ENCODE data around the gene MS4A6E. TPM values are rescaled to one million over a fixed set of nuclear protein-coding genes. Genes with fewer than 3 reads are reported as not detected.

The MS4A6E gene
- total and polyA plus RNA-seq, 2 of the 8 experiments (the other 6 are each of a cell fraction or from before 2014, with no cell fraction given) = not detected

- 88% methylated on average over 3 of the region's 3 CpGs; no CpG with 5 or more reads in 1 of the 2 experiments for WGBS, 2 experiments (ENCODE audit: extremely low coverage in 1 of 2, insufficient coverage in 1 of 2, insufficient read length in 1 of 2, insufficient replicate concordance in 2 of 2, low coverage in 1 of 2, low lambda C conversion rate in 2 of 2, missing lambda C conversion rate in 1 of 2)
- H2AFZ ChIP-seq (ENCODE audit: low read length) = no peak overlapping the region
- H4K20me1 ChIP-seq (replicated peaks in 1 of 2; ENCODE audit: control insufficient read depth in 1 of 2, insufficient read depth in 2 of 2, low read length in 2 of 2) = no peaks in the 10 kb centered on the region
- ChIA-PET CTCF (ENCODE audit: partially characterized antibody) (interaction anchor here (0.8 to 13.3 kb wide), 4 partner anchors 8 to 36 kb away, joined by 3 to 115 read pairs (median 4); no protein-coding TSS in a partner anchor), POLR2A (ENCODE audit: partially characterized antibody) (no interaction called here)
- no peaks in the 10 kb centered on the region for H3K79me2 ChIP-seq (ENCODE audit: control insufficient read depth in 1 of 2, insufficient read depth in 2 of 2, low read length in 2 of 2)
- no peak overlapping the region for H4K91ac ChIP-seq (replicated peaks; ENCODE audit: insufficient read length, low read length)
- no peak overlapping the region for H2BK20ac ChIP-seq (ENCODE audit: low read length)
- no peak overlapping the region for H3K4me2 ChIP-seq (ENCODE audit: insufficient read depth in 1 of 2, low read depth in 2 of 2, low read length in 2 of 2)
- no peaks in the 10 kb centered on the region; a peak in 2 of 4 replicates for H3K9me3 ChIP-seq (ENCODE audit: insufficient read depth in 2 of 2, low read depth in 1 of 2, low read length in 1 of 2)
- no peak overlapping the region for H3K4ac ChIP-seq (replicated peaks; ENCODE audit: insufficient read length, low read depth, low read length)
- FAIRE-seq = no peak
- H3K9ac ChIP-seq (replicated peaks in 1 of 4; ENCODE audit: extremely low read depth in 1 of 4, low read depth in 3 of 4, low read length in 3 of 4) = no peak overlapping the region
- H3K27ac ChIP-seq (ENCODE audit: low read depth, low read length) = no peak overlapping the region
- H3K79me1 ChIP-seq (ENCODE audit: low read depth, low read length) = no peaks in the 10 kb centered on the region
- no peak for TF ChIP-seq KDM4A (IDR thresholded peaks at IDR 0.05; ENCODE audit: low read depth, low read length, severe bottlenecking)
- no peak for TF ChIP-seq EP300 (IDR thresholded peaks at IDR 0.05; ENCODE audit: borderline replicate concordance in 1 of 2, low read depth in 2 of 2, low read length in 2 of 2)
- TF ChIP-seq POU5F1 (IDR thresholded peaks at IDR 0.05; ENCODE audit: low read depth, low read length) = no peak
- no peak for TF ChIP-seq ASH2L (IDR thresholded peaks at IDR 0.05; ENCODE audit: low read length)
- no peak for TF ChIP-seq CEBPB (IDR thresholded peaks at IDR 0.05; ENCODE audit: low read depth, low read length)
- no peak for TF ChIP-seq CREB1 (IDR thresholded peaks at IDR 0.05)
- H3K23me2 ChIP-seq (ENCODE audit: low read depth, low read length) = no peaks in the 10 kb centered on the region
- no peaks in the 10 kb centered on the region for H3K27me3 ChIP-seq (replicated peaks in 1 of 4; ENCODE audit: control insufficient read depth in 3 of 4, extremely low read depth in 1 of 4, insufficient read depth in 3 of 4, low read length in 3 of 4)
- no peaks in the 10 kb centered on the region for H3K36me3 ChIP-seq (ENCODE audit: control insufficient read depth in 2 of 4, insufficient read depth in 4 of 4, low read length in 3 of 4)
- H2BK15ac ChIP-seq (ENCODE audit: low read length) = no peak overlapping the region
- H3K56ac ChIP-seq (replicated peaks; ENCODE audit: insufficient read length, low read depth, low read length) = no peak overlapping the region
- no peak overlapping the region for H3K18ac ChIP-seq (ENCODE audit: extremely low read depth, low read length)
- no peak overlapping the region for H3K4me3 ChIP-seq (ENCODE audit: extremely low read depth in 1 of 4, insufficient read depth in 2 of 4, low read depth in 3 of 4, low read length in 4 of 4)
- peaks cover 0 to 2% (median 0%) of the 10 kb centered on the region in 4 experiments; a peak in 2 of 7 replicates for H3K4me1 ChIP-seq (replicated peaks in 1 of 4; ENCODE audit: control insufficient read depth in 3 of 4, insufficient read depth in 4 of 4, low read length in 3 of 4)
- no peak overlapping the region for H3K23ac ChIP-seq (ENCODE audit: insufficient read length)
- DNase-seq (ENCODE audit: low read depth in 1 of 2, low spot score in 2 of 2) = no peak
- no peak overlapping the region for H2BK120ac ChIP-seq (replicated peaks; ENCODE audit: low read depth, low read length)
- H4K5ac ChIP-seq (ENCODE audit: insufficient read length, low read depth, low read length) = no peak overlapping the region
- H2AK5ac ChIP-seq (ENCODE audit: low read depth, low read length) = no peak overlapping the region
- H3K14ac ChIP-seq (ENCODE audit: insufficient read length) = no peak overlapping the region
- H2BK5ac ChIP-seq (ENCODE audit: low read depth, low read length) = no peak overlapping the region
- no peak overlapping the region for H2BK12ac ChIP-seq (ENCODE audit: low read depth, low read length)
- H4K8ac ChIP-seq (ENCODE audit: extremely low read depth, insufficient read depth, low read length) = no peak overlapping the region
Measured at GRCh38 chr11:60371386-60371785, 44.3 kb downstream of the MS4A6E start.

Data from H1 (cell line).